HepG2 (cell line): ENCODE results near the gene MYL6. TPM values are rescaled to one million over a fixed set of nuclear protein-coding genes. Genes with fewer than 3 reads are reported as not detected.

Experiments
- ARNT2 ChIP-seq: sonication (generic); formaldehyde crosslinking; IDR thresholded peaks from 2 replicates; pipeline ENCODE4 v1.8.0; 2022; ENCODE audit warnings: mild to moderate bottlenecking, low read depth, missing genetic modification reagents, moderate library complexity
- ARNTL ChIP-seq: sonication (generic); formaldehyde crosslinking; IDR thresholded peaks from 2 replicates; pipeline ENCODE4 v1.4.0; 2020; ENCODE audit warnings: mild to moderate bottlenecking, missing genetic modification reagents
- EP300 ChIP-seq, 3 experiments: sonication (generic) in 1 of 3; formaldehyde crosslinking in 1 of 3; IDR thresholded peaks; 2 replicates each; pipeline versions ENCODE4 v1.5.1 to v1.6.1; 2011 to 2020; ENCODE audit warnings: low read depth in 2 of 3, low read length in 2 of 3, borderline replicate concordance in 1 of 3, improper control_type of control experiment in 1 of 3, mild to moderate bottlenecking in 1 of 3, missing genetic modification reagents in 1 of 3, moderate library complexity in 1 of 3
- IKZF4 ChIP-seq: sonication (generic); formaldehyde crosslinking; IDR thresholded peaks from 2 replicates; pipeline ENCODE4 v1.5.1; 2020; ENCODE audit warnings: borderline replicate concordance, mild to moderate bottlenecking, low read depth, missing genetic modification reagents; ENCODE audit errors: not compliant biosample characterization
- LCORL ChIP-seq, 2 experiments: fragments of 450-650 bp in 1 of 2; sonication (generic) in 1 of 2; formaldehyde crosslinking in 1 of 2; IDR thresholded peaks; 2 replicates each; pipeline versions ENCODE4 v1.5.0 to v1.6.1; 2017 to 2020; ENCODE audit warnings: antibody characterized with exemption in 1 of 2, missing genetic modification reagents in 1 of 2
- NCOA5 ChIP-seq: sonication (generic); formaldehyde crosslinking; IDR thresholded peaks from 2 replicates; pipeline ENCODE4 v1.4.0; 2020; ENCODE audit warnings: missing genetic modification reagents
- NR1H2 ChIP-seq: sonication (generic); formaldehyde crosslinking; IDR thresholded peaks from 2 replicates; pipeline ENCODE4 v1.8.1; 2022; ENCODE audit warnings: low read depth, missing genetic modification reagents, borderline replicate concordance
- PAWR ChIP-seq: sonication (generic); formaldehyde crosslinking; IDR thresholded peaks from 2 replicates; pipeline ENCODE4 v1.4.0; 2020; ENCODE audit warnings: missing genetic modification reagents, mild to moderate bottlenecking, borderline replicate concordance
- SIN3A ChIP-seq: IDR thresholded peaks from 2 replicates; pipeline ENCODE4 v1.6.1; 2011; ENCODE audit warnings: low read depth, mild to moderate bottlenecking, control low read depth, low read length, borderline replicate concordance
- SMC3 ChIP-seq: IDR thresholded peaks from 2 replicates; pipeline ENCODE4 v1.6.1; 2011; ENCODE audit warnings: low read length, improper control_type of control experiment
- TBX3 ChIP-seq: fragments of 450-650 bp; IDR thresholded peaks from 2 replicates; pipeline ENCODE4 v1.6.1; 2017; ENCODE audit warnings: antibody characterized with exemption, mild to moderate bottlenecking, inconsistent platforms, borderline replicate concordance
- TCF12 ChIP-seq, 2 experiments: fragments of 450-650 bp in 1 of 2; sonication (generic) in 1 of 2; formaldehyde crosslinking in 1 of 2; IDR thresholded peaks; 2 replicates each; pipeline versions ENCODE4 v1.6.1 to v1.8.0; 2017 to 2022; ENCODE audit warnings: antibody characterized with exemption in 1 of 2, mild to moderate bottlenecking in 1 of 2, missing genetic modification reagents in 1 of 2, moderate library complexity in 1 of 2
- TFE3 ChIP-seq: IDR thresholded peaks from 2 replicates; pipeline ENCODE4 v1.6.1; 2016
- XBP1 ChIP-seq: sonication (generic); formaldehyde crosslinking; IDR thresholded peaks from 2 replicates; pipeline ENCODE4 v1.5.0; 2020; ENCODE audit warnings: missing genetic modification reagents
- ZBTB39 ChIP-seq: sonication (generic); formaldehyde crosslinking; IDR thresholded peaks from 2 replicates; pipeline ENCODE4 v1.5.0; 2020; ENCODE audit warnings: missing genetic modification reagents
- ZFP1 ChIP-seq: IDR thresholded peaks from 2 replicates; pipeline ENCODE4 v1.6.1; 2016
- ZNF446 ChIP-seq: sonication (generic); formaldehyde crosslinking; IDR thresholded peaks from 2 replicates; pipeline ENCODE4 v1.5.0; 2020; ENCODE audit warnings: mild to moderate bottlenecking, missing genetic modification reagents
- ZNF563 ChIP-seq: sonication (generic); formaldehyde crosslinking; IDR thresholded peaks from 2 replicates; pipeline ENCODE4 v1.8.0; 2022; ENCODE audit warnings: mild to moderate bottlenecking, moderate library complexity, missing genetic modification reagents
- polyA plus RNA-seq, 8 experiments: library from polyadenylated mRNA; depleted of rRNA in 3 of 8; stranded (reverse) in 7 of 8; unstranded in 1 of 8; fragments of >200 nt; fragmentation: Illumina TruSeq in 4 of 8; extraction: Trizol in 4 of 8; gene quantifications; 2 replicates each; pipeline versions ENCODE4 v1.2.1 to v1.2.3, GENCODE V29; 2011 to 2016; ENCODE audit warnings: low read depth in 4 of 8, missing spikeins in 1 of 8, mixed read lengths in 1 of 8; ENCODE audit not compliant: insufficient read depth in 1 of 8
- total RNA-seq, 5 experiments: library from RNA; depleted of rRNA; stranded (reverse); fragments of >200 nt; fragmentation: Illumina TruSeq; extraction: Trizol; gene quantifications; 2 replicates each; pipeline ENCODE4 v1.2.3, GENCODE V29; 2016; ENCODE audit warnings: low read depth in 1 of 5
- TF ChIP-seq, protein P1 (sequence below): fragments of 450-650 bp; IDR thresholded peaks from 2 replicates; pipeline ENCODE4 v1.6.1; 2017; ENCODE audit warnings: mild to moderate bottlenecking
- TF ChIP-seq, protein P2 (sequence below): sonication (generic); formaldehyde crosslinking; IDR thresholded peaks from 2 replicates; pipeline ENCODE4 v1.5.1; 2020; ENCODE audit warnings: missing genetic modification reagents, mild to moderate bottlenecking, borderline replicate concordance

Gene MYL6
- total and polyA plus RNA-seq, 2 of the 13 experiments (the other 11 are each of a cell fraction or from before 2014, with no cell fraction given) = 1,127 to 1,192 TPM

- TF ChIP-seq, protein P1, sequence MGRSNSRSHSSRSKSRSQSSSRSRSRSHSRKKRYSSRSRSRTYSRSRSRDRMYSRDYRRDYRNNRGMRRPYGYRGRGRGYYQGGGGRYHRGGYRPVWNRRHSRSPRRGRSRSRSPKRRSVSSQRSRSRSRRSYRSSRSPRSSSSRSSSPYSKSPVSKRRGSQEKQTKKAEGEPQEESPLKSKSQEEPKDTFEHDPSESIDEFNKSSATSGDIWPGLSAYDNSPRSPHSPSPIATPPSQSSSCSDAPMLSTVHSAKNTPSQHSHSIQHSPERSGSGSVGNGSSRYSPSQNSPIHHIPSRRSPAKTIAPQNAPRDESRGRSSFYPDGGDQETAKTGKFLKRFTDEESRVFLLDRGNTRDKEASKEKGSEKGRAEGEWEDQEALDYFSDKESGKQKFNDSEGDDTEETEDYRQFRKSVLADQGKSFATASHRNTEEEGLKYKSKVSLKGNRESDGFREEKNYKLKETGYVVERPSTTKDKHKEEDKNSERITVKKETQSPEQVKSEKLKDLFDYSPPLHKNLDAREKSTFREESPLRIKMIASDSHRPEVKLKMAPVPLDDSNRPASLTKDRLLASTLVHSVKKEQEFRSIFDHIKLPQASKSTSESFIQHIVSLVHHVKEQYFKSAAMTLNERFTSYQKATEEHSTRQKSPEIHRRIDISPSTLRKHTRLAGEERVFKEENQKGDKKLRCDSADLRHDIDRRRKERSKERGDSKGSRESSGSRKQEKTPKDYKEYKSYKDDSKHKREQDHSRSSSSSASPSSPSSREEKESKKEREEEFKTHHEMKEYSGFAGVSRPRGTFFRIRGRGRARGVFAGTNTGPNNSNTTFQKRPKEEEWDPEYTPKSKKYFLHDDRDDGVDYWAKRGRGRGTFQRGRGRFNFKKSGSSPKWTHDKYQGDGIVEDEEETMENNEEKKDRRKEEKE = no peak
- TF ChIP-seq ZNF446 (CRISPR knock-in tag) (no peak), ZFP1 (CRISPR knock-in tag) (no peak), ARNT2 (CRISPR knock-in tag) (no peak), IKZF4 (CRISPR knock-in tag) (no peak), NCOA5 (CRISPR knock-in tag) (no peak), PAWR (CRISPR knock-in tag) (no peak), EP300 (IDR thresholded peaks at IDR 0.05; ENCODE audit: low read depth in 2 of 2, low read length in 2 of 2) (no peak), EP300 (CRISPR knock-in tag; IDR thresholded peaks at IDR 0.05; ENCODE audit: borderline replicate concordance) (no peak), ZNF563 (CRISPR knock-in tag) (peak; percentile 64; the same call in 1 of the 2 replicates), ARNTL (CRISPR knock-in tag) (no peak), TBX3 (no peak), SMC3 (0 out of 2 replicates have a peak, but pooled peaks have one; percentile 4), TCF12 (IDR thresholded peaks at IDR 0.05) (no peak), TCF12 (CRISPR knock-in tag; IDR thresholded peaks at IDR 0.05) (no peak), SIN3A (peak; percentile 48; the same call in 1 of the 2 replicates), NR1H2 (CRISPR knock-in tag) (no peak), XBP1 (no peak), ZBTB39 (CRISPR knock-in tag) (no peak), TFE3 (CRISPR knock-in tag) (no peak), LCORL (IDR thresholded peaks at IDR 0.05) (no peak), LCORL (CRISPR knock-in tag; IDR thresholded peaks at IDR 0.05) (no peak)
- TF ChIP-seq, protein P2, sequence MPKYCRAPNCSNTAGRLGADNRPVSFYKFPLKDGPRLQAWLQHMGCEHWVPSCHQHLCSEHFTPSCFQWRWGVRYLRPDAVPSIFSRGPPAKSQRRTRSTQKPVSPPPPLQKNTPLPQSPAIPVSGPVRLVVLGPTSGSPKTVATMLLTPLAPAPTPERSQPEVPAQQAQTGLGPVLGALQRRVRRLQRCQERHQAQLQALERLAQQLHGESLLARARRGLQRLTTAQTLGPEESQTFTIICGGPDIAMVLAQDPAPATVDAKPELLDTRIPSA (CRISPR knock-in tag) = no peak
Observed at GRCh38 chr12:56189099-56189917, 31.1 kb downstream of the MYL6 start, which contains the start of gene SMARCC2 (continued).
